ENCODE results near the gene ZFYVE9.
"Not testable (repeated sequence)": the region's sequence is repeated elsewhere in the genome, so short reads cannot be mapped to it uniquely, and the experiment has no call there.

The ZFYVE9 gene

DNA sequence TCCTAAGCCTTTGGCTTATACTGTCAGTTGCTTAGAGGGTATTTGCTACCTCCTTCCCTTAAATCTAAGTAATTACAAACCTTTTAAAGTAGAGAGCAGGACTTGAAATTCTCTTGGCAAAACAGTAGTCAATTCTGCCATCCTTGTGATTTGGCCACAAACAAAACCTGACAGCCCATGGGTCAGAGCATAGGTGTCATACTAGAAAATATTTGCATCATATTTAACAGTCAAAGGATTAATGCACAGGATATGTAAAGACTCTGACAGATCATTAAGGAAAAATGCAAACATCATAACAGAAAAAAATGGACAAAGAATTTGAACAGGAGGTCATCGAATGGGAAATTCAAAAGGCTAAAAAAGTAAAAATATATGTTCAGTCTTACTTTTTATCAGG, 50.5 kb downstream of the ZFYVE9 start:
- H3K4me3 ChIP-seq (ENCODE audit: low read depth, low read length) = no peak overlapping the region
- no peak for DNase-seq (ENCODE audit: low read depth)
- TF ChIP-seq, protein P1, sequence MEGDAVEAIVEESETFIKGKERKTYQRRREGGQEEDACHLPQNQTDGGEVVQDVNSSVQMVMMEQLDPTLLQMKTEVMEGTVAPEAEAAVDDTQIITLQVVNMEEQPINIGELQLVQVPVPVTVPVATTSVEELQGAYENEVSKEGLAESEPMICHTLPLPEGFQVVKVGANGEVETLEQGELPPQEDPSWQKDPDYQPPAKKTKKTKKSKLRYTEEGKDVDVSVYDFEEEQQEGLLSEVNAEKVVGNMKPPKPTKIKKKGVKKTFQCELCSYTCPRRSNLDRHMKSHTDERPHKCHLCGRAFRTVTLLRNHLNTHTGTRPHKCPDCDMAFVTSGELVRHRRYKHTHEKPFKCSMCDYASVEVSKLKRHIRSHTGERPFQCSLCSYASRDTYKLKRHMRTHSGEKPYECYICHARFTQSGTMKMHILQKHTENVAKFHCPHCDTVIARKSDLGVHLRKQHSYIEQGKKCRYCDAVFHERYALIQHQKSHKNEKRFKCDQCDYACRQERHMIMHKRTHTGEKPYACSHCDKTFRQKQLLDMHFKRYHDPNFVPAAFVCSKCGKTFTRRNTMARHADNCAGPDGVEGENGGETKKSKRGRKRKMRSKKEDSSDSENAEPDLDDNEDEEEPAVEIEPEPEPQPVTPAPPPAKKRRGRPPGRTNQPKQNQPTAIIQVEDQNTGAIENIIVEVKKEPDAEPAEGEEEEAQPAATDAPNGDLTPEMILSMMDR (IDR thresholded peaks at IDR 0.05; ENCODE audit: low read depth, low read length, missing control alignments) = no peak

DNA sequence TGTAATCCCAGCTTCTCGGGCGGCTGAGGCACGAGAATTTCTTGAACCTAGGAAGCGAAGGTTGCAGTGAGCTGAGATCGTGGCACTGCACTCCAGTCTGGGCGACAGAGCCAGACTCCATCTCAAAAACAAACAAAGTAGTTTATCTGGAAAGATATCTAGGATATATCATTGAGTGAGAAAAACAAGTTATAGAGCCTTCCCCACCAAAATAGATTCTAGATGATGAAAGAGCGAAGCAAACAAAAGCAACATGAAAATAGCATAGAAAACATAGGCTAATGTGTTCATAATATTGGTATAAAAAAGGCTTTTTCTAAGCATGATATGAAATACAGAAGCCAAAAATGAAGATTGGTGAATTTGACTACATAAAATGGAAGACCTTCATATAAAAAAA, 52.1 kb downstream of the ZFYVE9 start:
- no peak for DNase-seq (ENCODE audit: low read depth)
- no peak overlapping the region for H3K4me3 ChIP-seq (ENCODE audit: low read depth, low read length)
- TF ChIP-seq, protein P1 (IDR thresholded peaks at IDR 0.05; ENCODE audit: low read depth, low read length, missing control alignments) = no peak

DNA sequence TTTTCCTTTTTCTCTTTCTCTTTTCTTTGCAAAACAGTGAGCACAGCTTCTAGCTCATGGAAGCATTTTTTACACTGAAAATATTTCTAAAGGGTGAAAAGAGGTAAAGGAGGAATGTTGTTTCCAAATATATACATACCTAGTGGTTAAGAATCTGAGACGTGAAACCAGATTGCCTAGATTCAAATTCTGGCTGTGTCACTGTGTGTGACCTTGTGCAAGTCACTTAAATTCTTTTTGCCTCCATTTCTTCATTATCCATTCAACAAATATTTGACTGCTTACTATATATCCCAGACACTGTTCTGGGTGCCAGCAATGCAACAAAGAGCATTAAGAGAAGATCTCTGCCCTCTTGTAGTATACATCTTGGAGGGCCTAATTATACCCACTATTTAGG, 53.3 kb downstream of the ZFYVE9 start:
- no peak overlapping the region for H3K4me3 ChIP-seq (ENCODE audit: low read depth, low read length)
- TF ChIP-seq, protein P1 (IDR thresholded peaks at IDR 0.05; ENCODE audit: low read depth, low read length, missing control alignments) = no peak
- no peak for DNase-seq (ENCODE audit: low read depth)

DNA sequence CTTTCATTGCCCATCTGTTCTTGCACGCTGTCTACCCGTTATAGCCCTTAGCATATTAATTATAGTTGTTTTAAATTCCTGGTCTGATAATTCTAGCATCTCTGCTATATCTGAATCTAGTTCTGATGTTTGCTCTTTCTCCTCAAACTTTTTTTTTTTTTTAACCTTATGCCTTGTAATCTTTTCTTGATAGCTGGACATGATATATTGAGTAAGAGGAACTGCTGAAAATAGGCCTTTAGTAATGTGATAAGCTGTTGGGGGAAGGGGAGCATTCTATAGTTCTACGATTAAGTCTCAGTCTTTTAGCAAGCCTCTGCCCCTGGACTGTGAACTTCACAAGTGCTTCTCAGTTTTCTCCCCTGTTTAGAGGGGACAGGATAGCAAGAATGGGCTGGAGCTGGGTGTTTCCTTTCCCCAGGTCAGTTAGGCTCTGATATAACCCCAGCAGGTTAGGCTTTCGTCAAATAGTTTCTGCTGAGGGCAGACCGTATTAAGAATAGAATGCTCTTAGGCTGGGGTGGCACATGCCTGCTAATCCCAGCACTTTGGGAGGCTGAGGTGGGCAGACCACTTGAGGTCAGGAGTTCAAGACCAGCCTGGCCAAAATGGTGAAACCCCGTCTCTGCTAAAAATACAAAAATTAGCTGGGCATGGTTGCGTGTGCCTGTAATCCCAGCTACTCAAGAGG, 62.2 kb downstream of the ZFYVE9 start:
- DNase-seq (ENCODE audit: low read depth) = no peak
- TF ChIP-seq, protein P1 (IDR thresholded peaks at IDR 0.05; ENCODE audit: low read depth, low read length, missing control alignments) = no peak
- no peak overlapping the region for H3K4me3 ChIP-seq (ENCODE audit: low read depth, low read length)

DNA sequence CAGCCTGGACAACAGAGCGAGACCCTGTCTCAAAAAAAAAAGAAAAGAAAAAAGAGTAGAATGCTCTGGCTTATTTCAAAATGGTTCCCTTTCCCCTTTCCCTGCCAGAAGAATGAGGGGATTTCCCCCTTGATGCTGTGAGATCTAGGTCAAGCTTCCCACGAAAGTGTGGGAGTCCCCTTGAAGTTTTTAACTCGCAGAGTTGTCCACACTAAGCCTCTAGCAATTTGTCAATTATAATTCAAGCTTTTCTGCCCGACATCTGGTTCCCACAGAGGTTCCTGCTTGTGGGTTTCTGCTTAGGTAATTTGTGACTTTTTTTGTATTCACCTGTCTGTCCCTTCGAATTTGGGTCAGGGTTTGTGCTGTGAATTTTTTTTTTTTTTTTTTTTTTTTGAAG, 62.8 kb downstream of the ZFYVE9 start:
- H3K4me3 ChIP-seq (ENCODE audit: low read depth, low read length) = no peak overlapping the region
- TF ChIP-seq, protein P1 (IDR thresholded peaks at IDR 0.05; ENCODE audit: low read depth, low read length, missing control alignments) = no peak
- no peak for DNase-seq (ENCODE audit: low read depth)

DNA sequence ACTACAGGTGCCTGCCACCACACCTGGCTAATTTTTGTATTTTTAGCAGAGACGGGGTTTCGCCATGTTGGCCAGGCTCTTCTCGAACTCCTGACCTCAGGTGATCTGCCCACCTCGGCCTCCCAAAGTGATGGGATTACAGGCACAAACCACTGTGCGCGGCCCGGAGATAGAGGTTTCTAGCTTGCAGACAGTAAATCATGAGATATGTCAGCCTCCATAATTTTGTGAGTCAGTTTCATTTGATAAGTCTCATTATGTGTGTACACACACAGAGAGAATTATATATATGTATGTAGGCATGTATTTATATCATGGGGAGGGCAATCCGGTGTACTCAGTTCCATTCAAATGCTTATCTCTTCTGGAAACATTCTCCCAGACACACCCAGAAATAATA, 64.8 kb downstream of the ZFYVE9 start:
- not testable (repeated sequence) for DNase-seq (ENCODE audit: low read depth)

DNA sequence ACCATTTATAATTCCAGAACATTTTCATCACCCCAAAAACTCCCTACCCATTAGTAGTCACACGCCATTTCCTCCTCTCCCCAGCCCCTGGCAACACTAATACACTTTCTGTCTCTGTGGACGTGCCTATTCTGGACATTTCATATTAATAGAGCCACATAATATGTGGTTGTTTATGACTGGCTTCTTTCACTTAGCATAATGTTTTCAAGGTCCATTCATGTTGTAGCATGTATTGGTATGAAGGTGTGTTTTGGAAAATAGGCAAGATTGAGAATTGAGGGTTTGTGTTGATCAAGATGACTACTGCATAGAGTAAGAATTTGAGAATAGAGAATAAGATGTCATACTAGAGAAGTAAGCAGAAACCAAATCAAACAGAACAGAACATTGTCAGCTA, 67.5 kb downstream of the ZFYVE9 start:
- H3K4me3 ChIP-seq (ENCODE audit: low read depth, low read length) = no peak overlapping the region
- DNase-seq (ENCODE audit: low read depth) = no peak
- TF ChIP-seq, protein P1 (IDR thresholded peaks at IDR 0.05; ENCODE audit: low read depth, low read length, missing control alignments) = no peak

More for the DNA sequence above, 64.8 kb downstream of the ZFYVE9 start:
- H3K4me3 ChIP-seq (ENCODE audit: low read depth, low read length) = not testable (repeated sequence)
